Esophagus squamous epithelium (tissue), 5 donors: ENCODE data around the gene MDGA2. TPM values are rescaled to one million over a fixed set of nuclear protein-coding genes. Genes with fewer than 3 reads are reported as not detected.

Source experiments
- DNase-seq: peaks from one replicate; lab custom pipeline; 2025; lab: John Stamatoyannopoulos, UW
- H3K27ac ChIP-seq, 4 donors: fragments of 200-600 bp; sonication (generic); one replicate each; pipeline ENCODE4 v1.5.1; 2016 to 2019; ENCODE audit warnings: mild to moderate bottlenecking in 1 of 4
- H3K27me3 ChIP-seq, 4 donors: fragments of 200-600 bp; sonication (generic); 1 replicate in 3 of 4; 2 replicates in 1 of 4; pipeline versions ENCODE4 v1.5.1 to v1.6.0; 2017 to 2021; ENCODE audit warnings: antibody characterized with exemption in 1 of 4
- H3K36me3 ChIP-seq, 3 donors: fragments of 200-600 bp; sonication (generic); one replicate each; pipeline ENCODE4 v1.5.1; 2016 to 2019
- H3K4me1 ChIP-seq, 3 donors: fragments of 200-600 bp; sonication (generic); one replicate each; pipeline ENCODE4 v1.5.1; 2017 to 2019
- H3K4me3 ChIP-seq, 4 donors: fragments of 200-600 bp; sonication (generic); 1 replicate in 3 of 4; 2 replicates in 1 of 4; pipeline ENCODE4 v1.5.1; 2016 to 2019; ENCODE audit warnings: mild to moderate bottlenecking in 2 of 4, moderate library complexity in 1 of 4
- H3K9me3 ChIP-seq, 3 donors: fragments of 200-600 bp; sonication (generic); one replicate each; pipeline ENCODE4 v1.5.1; 2016 to 2019
- POLR2A ChIP-seq, 4 donors: fragments of 450-650 bp; IDR thresholded peaks; one replicate each; pipeline ENCODE4 v1.6.1; 2017; ENCODE audit warnings: antibody characterized with exemption in 4 of 4, mild to moderate bottlenecking in 4 of 4, moderate library complexity in 3 of 4
- WGBS, 2 donors: methylation state at CpG; one replicate each; pipeline ENCODE4 v1.1.5; 2018; 5-methylcytosine and 5-hydroxymethylcytosine counted together
- intact Hi-C: fragments of 100-400 bp; cut with DNase I; formaldehyde crosslinking; loops from one replicate; pipeline ENCODE4 v1.15.0; 2022
- total RNA-seq, 4 donors: library from RNA; depleted of rRNA; stranded (reverse); fragments of >200 nt; gene quantifications; one replicate each; pipeline ENCODE4 v1.1.0, GENCODE V29; 2016
- TF ChIP-seq, protein P1 (sequence below), 6 experiments: fragments of 450-650 bp in 4 of 6; fragments of 200-600 bp in 2 of 6; sonication (generic) in 2 of 6; IDR thresholded peaks; one replicate each; pipeline ENCODE4 v1.5.1; 2016 to 2019; ENCODE audit warnings: antibody characterized with exemption in 6 of 6, mild to moderate bottlenecking in 4 of 6, moderate library complexity in 4 of 6
- donor health status: DM: yes; HTN: yes; CAD: no.

The MDGA2 gene
- total RNA-seq, 4 donors from 2014 or later = not detected

DNA sequence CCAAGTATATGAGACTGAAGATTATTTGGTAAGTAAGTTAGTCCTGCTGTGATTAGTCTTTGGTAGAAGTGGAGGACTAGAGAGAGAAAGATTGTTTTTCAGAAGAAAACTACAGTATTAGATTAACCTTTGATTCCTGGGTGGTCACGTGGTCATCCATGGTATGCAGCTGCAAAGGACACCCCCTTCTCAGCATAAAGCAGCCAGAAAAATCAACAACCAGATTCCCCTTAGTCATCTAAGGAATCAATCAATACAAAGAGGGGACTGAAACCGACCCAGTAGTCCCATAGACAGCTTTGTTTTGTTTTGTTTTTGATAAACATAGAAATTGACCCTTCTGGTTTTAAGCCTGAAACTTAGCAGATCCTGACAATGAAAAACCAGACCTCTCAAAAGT, 30.3 kb upstream of the MDGA2 start:
- Histone ChIP-seq H3K36me3 (no peaks in the 10 kb centered on the region), H3K27ac (no peak overlapping the region), H3K4me3 (no peak overlapping the region), H3K4me1 (no peaks in the 10 kb centered on the region), H3K9me3 (no peaks in the 10 kb centered on the region), H3K27me3 (no peaks in the 10 kb centered on the region)
- DNase-seq = no peak
- 38 to 40% methylated on average over 2 of the region's 2 CpGs for WGBS, 2 donors
- intact Hi-C loops = no loop called here
- TF ChIP-seq, protein P1, sequence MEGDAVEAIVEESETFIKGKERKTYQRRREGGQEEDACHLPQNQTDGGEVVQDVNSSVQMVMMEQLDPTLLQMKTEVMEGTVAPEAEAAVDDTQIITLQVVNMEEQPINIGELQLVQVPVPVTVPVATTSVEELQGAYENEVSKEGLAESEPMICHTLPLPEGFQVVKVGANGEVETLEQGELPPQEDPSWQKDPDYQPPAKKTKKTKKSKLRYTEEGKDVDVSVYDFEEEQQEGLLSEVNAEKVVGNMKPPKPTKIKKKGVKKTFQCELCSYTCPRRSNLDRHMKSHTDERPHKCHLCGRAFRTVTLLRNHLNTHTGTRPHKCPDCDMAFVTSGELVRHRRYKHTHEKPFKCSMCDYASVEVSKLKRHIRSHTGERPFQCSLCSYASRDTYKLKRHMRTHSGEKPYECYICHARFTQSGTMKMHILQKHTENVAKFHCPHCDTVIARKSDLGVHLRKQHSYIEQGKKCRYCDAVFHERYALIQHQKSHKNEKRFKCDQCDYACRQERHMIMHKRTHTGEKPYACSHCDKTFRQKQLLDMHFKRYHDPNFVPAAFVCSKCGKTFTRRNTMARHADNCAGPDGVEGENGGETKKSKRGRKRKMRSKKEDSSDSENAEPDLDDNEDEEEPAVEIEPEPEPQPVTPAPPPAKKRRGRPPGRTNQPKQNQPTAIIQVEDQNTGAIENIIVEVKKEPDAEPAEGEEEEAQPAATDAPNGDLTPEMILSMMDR (IDR thresholded peaks at IDR 0.05) = no peak
- no peak for TF ChIP-seq POLR2A (IDR thresholded peaks at IDR 0.05)

DNA sequence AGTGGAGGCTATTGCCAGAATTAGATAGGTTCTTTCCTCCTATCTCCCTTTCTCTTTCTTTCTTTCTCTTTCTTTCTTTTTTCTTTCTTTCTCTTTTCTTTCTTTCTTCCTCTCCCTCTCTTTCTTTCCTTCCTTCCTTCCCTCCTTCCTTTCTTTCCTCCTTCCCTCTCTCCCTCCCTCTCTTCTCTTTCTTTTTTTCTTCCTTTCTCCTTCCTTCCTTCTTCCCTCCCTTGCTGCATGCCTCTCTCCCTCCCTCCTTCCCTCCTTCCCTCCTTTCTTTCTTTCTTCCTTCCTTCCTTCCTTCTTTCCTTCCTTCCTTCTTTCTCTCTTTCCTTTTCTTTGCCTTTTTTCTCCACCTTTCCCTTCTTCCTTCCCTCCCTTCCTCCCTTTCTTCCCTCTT, 16.4 kb upstream of the MDGA2 start:
- H3K27ac ChIP-seq = no peak overlapping the region
- H3K9me3 ChIP-seq = no peaks in the 10 kb centered on the region
- no peaks in the 10 kb centered on the region for H3K36me3 ChIP-seq
- intact Hi-C loops = no loop called here
- H3K4me1 ChIP-seq = no peaks in the 10 kb centered on the region
- TF ChIP-seq POLR2A (IDR thresholded peaks at IDR 0.05) = no peak
- TF ChIP-seq, protein P1 (IDR thresholded peaks at IDR 0.05) = no peak
- DNase-seq = no peak
- H3K27me3 ChIP-seq = no peaks in the 10 kb centered on the region
- H3K4me3 ChIP-seq = no peak overlapping the region

DNA sequence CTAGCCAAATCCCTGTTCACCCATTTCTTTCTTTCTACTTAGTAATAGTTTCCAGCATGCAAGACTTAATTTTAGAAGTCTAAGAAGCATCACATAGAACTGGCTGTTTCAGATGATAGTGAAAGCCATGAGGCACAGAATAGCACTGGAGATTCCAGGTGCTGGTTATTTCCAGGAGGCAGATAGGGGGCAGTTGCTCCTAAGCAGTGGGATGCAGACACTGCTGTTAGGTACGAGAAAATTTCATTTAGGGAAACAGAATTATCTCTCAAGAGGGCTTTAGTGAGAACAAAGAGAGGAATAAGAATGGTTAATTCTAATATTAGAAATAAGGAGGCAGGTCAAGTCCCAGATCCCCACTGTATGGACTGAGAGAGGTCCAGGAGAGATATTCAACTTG, 3.6 kb upstream of the MDGA2 start:
- Histone ChIP-seq H3K36me3 (no peaks in the 10 kb centered on the region), H3K27me3 (peaks cover 0 to 41% (median 3%) of the 10 kb centered on the region in 4 donors), H3K4me3 (no peak overlapping the region), H3K9me3 (no peaks in the 10 kb centered on the region), H3K27ac (no peak overlapping the region), H3K4me1 (peaks cover 0 to 22% (median 10%) of the 10 kb centered on the region in 3 donors)
- TF ChIP-seq, protein P1 (IDR thresholded peaks at IDR 0.05) = no peak
- no peak for TF ChIP-seq POLR2A (IDR thresholded peaks at IDR 0.05)
- DNase-seq = no peak
- intact Hi-C loops = no loop called here
- WGBS, 2 donors = 20 to 35% methylated on average over 1 of the region's 1 CpG

- Histone ChIP-seq H3K36me3 (no peaks in the 10 kb centered on the region), H3K9me3 (no peaks in the 10 kb centered on the region), H3K27me3 (peaks cover 0 to 49% (median 5%) of the 10 kb centered on the region in 4 donors), H3K4me3 (no peak overlapping the region), H3K4me1 (peaks cover 0 to 25% (median 10%) of the 10 kb centered on the region in 3 donors), H3K27ac (no peak overlapping the region)
- TF ChIP-seq POLR2A (IDR thresholded peaks at IDR 0.05) = no peak
- TF ChIP-seq, protein P1 (IDR thresholded peaks at IDR 0.05) = no peak
- intact Hi-C loops = no loop called here
- no peak for DNase-seq
- 66% methylated on average over 2 of the region's 2 CpGs for WGBS, 2 donors
Observed at GRCh38 chr14:47678157-47678556, 2.8 kb upstream of the MDGA2 start.

- intact Hi-C loops = no loop called here
- H3K4me3 ChIP-seq = peak overlapping the region in 1 of 4 donors; percentile 47
- no peak overlapping the region for H3K27ac ChIP-seq
- peaks cover 0 to 25% (median 10%) of the 10 kb centered on the region in 3 donors for H3K4me1 ChIP-seq
- DNase-seq = no peak
- no peaks in the 10 kb centered on the region for H3K9me3 ChIP-seq
- peaks cover 0 to 59% (median 5%) of the 10 kb centered on the region in 4 donors for H3K27me3 ChIP-seq
- 2 to 12% methylated on average over 7 to 9 of the region's 15 CpGs for WGBS, 2 donors
- H3K36me3 ChIP-seq = no peaks in the 10 kb centered on the region
- TF ChIP-seq, protein P1 (IDR thresholded peaks at IDR 0.05) = no peak
- TF ChIP-seq POLR2A (IDR thresholded peaks at IDR 0.05) = no peak
Observed at GRCh38 chr14:47676315-47676617, 861 bp upstream of the MDGA2 start.
